H1 (cell line): ENCODE data around the gene DCDC2B. TPM values are rescaled to one million over a fixed set of nuclear protein-coding genes. Genes with fewer than 3 reads are reported as not detected.

Experiments
- ATF3 ChIP-seq: IDR thresholded peaks from 2 replicates; pipeline ENCODE4 v1.6.1; 2011; ENCODE audit warnings: low read depth, mild to moderate bottlenecking, low read length; ENCODE audit not compliant: insufficient read depth
- BCL11A ChIP-seq, 2 experiments: IDR thresholded peaks; one replicate each; pipeline ENCODE4 v1.6.1; 2011; ENCODE audit warnings: low read depth in 2 of 2, low read length in 2 of 2, mild to moderate bottlenecking in 2 of 2
- CHD7 ChIP-seq: fragments of 300-600 bp; sonication (generic); IDR thresholded peaks from 2 replicates; pipeline ENCODE4 v1.7.1; 2012; ENCODE audit warnings: low read length, moderate library complexity, mild to moderate bottlenecking, inconsistent platforms; ENCODE audit not compliant: insufficient replicate concordance
- CREB1 ChIP-seq: IDR thresholded peaks from 2 replicates; pipeline ENCODE4 v1.6.1; 2012; ENCODE audit warnings: inconsistent platforms
- CTCF ChIP-seq, 3 experiments: IDR thresholded peaks; 1 replicate in 2 of 3; 2 replicates in 1 of 3; pipeline versions ENCODE4 v1.5.1 to v1.6.1; 2011; ENCODE audit warnings: low read length in 3 of 3, mild to moderate bottlenecking in 3 of 3, inconsistent platforms in 2 of 3, low read depth in 1 of 3, moderate library complexity in 1 of 3; ENCODE audit not compliant: insufficient read depth in 1 of 3; ENCODE audit errors: control extremely low read depth in 1 of 3
- EGR1 ChIP-seq: IDR thresholded peaks from 2 replicates; pipeline ENCODE4 v1.6.1; 2011; ENCODE audit warnings: low read depth, low read length, borderline replicate concordance
- JUND ChIP-seq: IDR thresholded peaks from 2 replicates; pipeline ENCODE4 v1.6.1; 2011; ENCODE audit warnings: mild to moderate bottlenecking, improper control_type of control experiment, low read length
- RFX5 ChIP-seq: IDR thresholded peaks from 2 replicates; pipeline ENCODE4 v1.6.1; 2011; ENCODE audit warnings: low read depth, low read length, improper control_type of control experiment, borderline replicate concordance
- SRF ChIP-seq: IDR thresholded peaks from 2 replicates; pipeline ENCODE4 v1.6.1; 2011; ENCODE audit warnings: mild to moderate bottlenecking, low read depth, low read length, moderate library complexity
- polyA plus RNA-seq, 7 experiments: library from polyadenylated mRNA; depleted of rRNA in 3 of 7; stranded (reverse) in 5 of 7; unstranded in 2 of 7; fragments of >200 nt in 5 of 7; fragments of 200-250 nt in 2 of 7; gene quantifications; 1 replicate in 5 of 7; 2 replicates in 1 of 7; 4 replicates in 1 of 7; pipeline versions ENCODE4 v1.2.1 to v1.2.3, GENCODE V29; 2011 to 2013; ENCODE audit warnings: missing spikeins in 2 of 7, mixed read lengths in 2 of 7
- total RNA-seq: library from RNA; stranded (reverse); fragmentation: NEBNext Ultra II Directional; extraction: Animal tissue kit (Norgen Biotek cat#: 25700); gene quantifications from 2 replicates; pipeline ENCODE4 v1.2.1, GENCODE V29; 2021

Gene DCDC2B
- total and polyA plus RNA-seq, 2 of the 8 experiments (the other 6 are each of a cell fraction or from before 2014, with no cell fraction given) = not detected

- TF ChIP-seq CHD7 = no peak
- no peak for TF ChIP-seq EGR1
- no peak for TF ChIP-seq CREB1
- TF ChIP-seq BCL11A (IDR thresholded peaks at IDR 0.05; ENCODE audit: low read depth in 2 of 2, low read length in 2 of 2) = no peak
- no peak for TF ChIP-seq ATF3
- no peak for TF ChIP-seq CTCF (IDR thresholded peaks at IDR 0.05; ENCODE audit: control extremely low read depth in 1 of 3, insufficient read depth in 1 of 3, low read depth in 1 of 3, low read length in 3 of 3)
- no peak for TF ChIP-seq SRF
- TF ChIP-seq JUND = no peak
- no peak for TF ChIP-seq RFX5
Measured at GRCh38 chr1:32195531-32195930, 13.4 kb upstream of the DCDC2B start (continued).
